ENCODE measurements around the gene NBAS. TPM values are rescaled to one million over a fixed set of nuclear protein-coding genes. Genes with fewer than 3 reads are reported as not detected.

The NBAS gene
- total and polyA plus RNA-seq, 2 experiments from 2014 or later = 21.2 to 51.8 TPM

- no peaks in the 10 kb centered on the region for H4K20me1 ChIP-seq (ENCODE audit: insufficient read depth)
- 89 to 90% methylated on average over 5 of the region's 5 CpGs for WGBS, 2 experiments (ENCODE audit: low coverage in 1 of 2, low lambda C conversion rate in 2 of 2, missing lambda C conversion rate in 2 of 2)
- peaks cover 13% of the 10 kb centered on the region; the same call in 1 of the 2 replicates for H3K36me3 ChIP-seq (ENCODE audit: low read depth)
- H3K79me2 ChIP-seq (ENCODE audit: insufficient read depth) = no peaks in the 10 kb centered on the region
- no peaks in the 10 kb centered on the region for H3F3A ChIP-seq (ENCODE audit: insufficient read depth)
- no peak overlapping the region for H3K4me2 ChIP-seq (ENCODE audit: unreplicated experiment)
- no peaks in the 10 kb centered on the region for H3K27me3 ChIP-seq (replicated peaks; ENCODE audit: insufficient read depth)
- in situ Hi-C loops (cut with MboI) = no loop called here
- TF ChIP-seq EZH2phosphoT487 (IDR thresholded peaks at IDR 0.05; ENCODE audit: insufficient read depth, low read depth) (no peak), EZH2 (IDR thresholded peaks at IDR 0.05; ENCODE audit: insufficient read depth, poor library complexity, severe bottlenecking) (no peak)
- H2AFZ ChIP-seq = no peak overlapping the region
- H3K9me3 ChIP-seq (ENCODE audit: low read depth) = no peaks in the 10 kb centered on the region
- no peaks in the 10 kb centered on the region for H3K4me1 ChIP-seq (ENCODE audit: insufficient read depth)
- H3K9ac ChIP-seq = no peak overlapping the region
- no peaks in the 10 kb centered on the region for H3K9me2 ChIP-seq (ENCODE audit: insufficient read depth)
- no peak for DNase-seq
- H3K27ac ChIP-seq = no peak overlapping the region
- H3K4me3 ChIP-seq = no peak overlapping the region
Observed at GRCh38 chr2:15426606-15427005, 134.5 kb downstream of the NBAS start.

GRCh38 chr2:15425712-15426111 lies 135.4 kb downstream of the NBAS start:
- H3K27me3 ChIP-seq (replicated peaks; ENCODE audit: insufficient read depth) = no peaks in the 10 kb centered on the region
- no peaks in the 10 kb centered on the region for H3K79me2 ChIP-seq (ENCODE audit: insufficient read depth)
- in situ Hi-C loops (cut with MboI) = no loop called here
- peaks cover 13% of the 10 kb centered on the region; the same call in 1 of the 2 replicates for H3K36me3 ChIP-seq (ENCODE audit: low read depth)
- no peaks in the 10 kb centered on the region for H3K9me3 ChIP-seq (ENCODE audit: low read depth)
- TF ChIP-seq EZH2phosphoT487 (IDR thresholded peaks at IDR 0.05; ENCODE audit: insufficient read depth, low read depth) (no peak), EZH2 (IDR thresholded peaks at IDR 0.05; ENCODE audit: insufficient read depth, poor library complexity, severe bottlenecking) (no peak)
- no peak overlapping the region for H3K27ac ChIP-seq
- no peak overlapping the region for H3K9ac ChIP-seq
- no peaks in the 10 kb centered on the region for H3K9me2 ChIP-seq (ENCODE audit: insufficient read depth)
- H3K4me2 ChIP-seq (ENCODE audit: unreplicated experiment) = no peak overlapping the region
- DNase-seq = no peak
- no peaks in the 10 kb centered on the region for H4K20me1 ChIP-seq (ENCODE audit: insufficient read depth)
- H3K4me3 ChIP-seq = no peak overlapping the region
- no peak overlapping the region for H2AFZ ChIP-seq
- no peaks in the 10 kb centered on the region for H3F3A ChIP-seq (ENCODE audit: insufficient read depth)
- WGBS, 2 experiments (ENCODE audit: low coverage in 1 of 2, low lambda C conversion rate in 2 of 2, missing lambda C conversion rate in 2 of 2) = 52 to 69% methylated on average over 3 to 4 of the region's 4 CpGs
- no peaks in the 10 kb centered on the region for H3K4me1 ChIP-seq (ENCODE audit: insufficient read depth)

GRCh38 chr2:15421753-15422152 lies 139.4 kb downstream of the NBAS start:
- H4K20me1 ChIP-seq (ENCODE audit: insufficient read depth) = no peaks in the 10 kb centered on the region
- H3K9ac ChIP-seq = no peak overlapping the region
- no peaks in the 10 kb centered on the region for H3K27me3 ChIP-seq (replicated peaks; ENCODE audit: insufficient read depth)
- TF ChIP-seq EZH2 (IDR thresholded peaks at IDR 0.05; ENCODE audit: insufficient read depth, poor library complexity, severe bottlenecking) (no peak), EZH2phosphoT487 (IDR thresholded peaks at IDR 0.05; ENCODE audit: insufficient read depth, low read depth) (no peak)
- WGBS, 2 experiments (ENCODE audit: low coverage in 1 of 2, low lambda C conversion rate in 2 of 2, missing lambda C conversion rate in 2 of 2) = 97 to 99% methylated on average over 3 of the region's 3 CpGs
- no peak overlapping the region for H2AFZ ChIP-seq
- no peak overlapping the region for H3K4me2 ChIP-seq (ENCODE audit: unreplicated experiment)
- H3K79me2 ChIP-seq (ENCODE audit: insufficient read depth) = no peaks in the 10 kb centered on the region
- no peaks in the 10 kb centered on the region for H3K9me3 ChIP-seq (ENCODE audit: low read depth)
- no peaks in the 10 kb centered on the region for H3K4me1 ChIP-seq (ENCODE audit: insufficient read depth)
- in situ Hi-C loops (cut with MboI) = no loop called here
- H3K27ac ChIP-seq = no peak overlapping the region
- no peaks in the 10 kb centered on the region for H3K9me2 ChIP-seq (ENCODE audit: insufficient read depth)
- H3K4me3 ChIP-seq = no peak overlapping the region
- no peaks in the 10 kb centered on the region for H3F3A ChIP-seq (ENCODE audit: insufficient read depth)
- DNase-seq = no peak
- H3K36me3 ChIP-seq (ENCODE audit: low read depth) = peaks cover 20% of the 10 kb centered on the region

- WGBS, 2 experiments (ENCODE audit: low coverage in 1 of 2, low lambda C conversion rate in 2 of 2, missing lambda C conversion rate in 2 of 2) = 95 to 97% methylated on average over 2 of the region's 2 CpGs
- TF ChIP-seq EZH2 (IDR thresholded peaks at IDR 0.05; ENCODE audit: insufficient read depth, poor library complexity, severe bottlenecking) = no peak
- TF ChIP-seq EZH2phosphoT487 (IDR thresholded peaks at IDR 0.05; ENCODE audit: insufficient read depth, low read depth) = no peak
- no peak for DNase-seq
- no peak overlapping the region for H3K27ac ChIP-seq
- H4K20me1 ChIP-seq (ENCODE audit: insufficient read depth) = no peaks in the 10 kb centered on the region
- no peaks in the 10 kb centered on the region for H3K9me2 ChIP-seq (ENCODE audit: insufficient read depth)
- in situ Hi-C loops (cut with MboI) = no loop called here
- H3F3A ChIP-seq (ENCODE audit: insufficient read depth) = no peaks in the 10 kb centered on the region
- H3K4me1 ChIP-seq (ENCODE audit: insufficient read depth) = no peaks in the 10 kb centered on the region
- H3K27me3 ChIP-seq (replicated peaks; ENCODE audit: insufficient read depth) = no peaks in the 10 kb centered on the region
- H3K9ac ChIP-seq = no peak overlapping the region
- H3K9me3 ChIP-seq (ENCODE audit: low read depth) = no peaks in the 10 kb centered on the region
- H3K4me3 ChIP-seq = no peak overlapping the region
- no peak overlapping the region for H2AFZ ChIP-seq
- H3K4me2 ChIP-seq (ENCODE audit: unreplicated experiment) = no peak overlapping the region
- H3K79me2 ChIP-seq (ENCODE audit: insufficient read depth) = no peaks in the 10 kb centered on the region
- H3K36me3 ChIP-seq (ENCODE audit: low read depth) = peaks cover 15% of the 10 kb centered on the region
Observed at GRCh38 chr2:15415748-15416147, 145.4 kb downstream of the NBAS start.

- Histone ChIP-seq H3K9ac (no peak overlapping the region), H3K79me2 (ENCODE audit: insufficient read depth) (no peaks in the 10 kb centered on the region), H2AFZ (no peak overlapping the region), H3K9me2 (ENCODE audit: insufficient read depth) (no peaks in the 10 kb centered on the region), H4K20me1 (ENCODE audit: insufficient read depth) (no peaks in the 10 kb centered on the region), H3F3A (ENCODE audit: insufficient read depth) (no peaks in the 10 kb centered on the region), H3K4me2 (ENCODE audit: unreplicated experiment) (no peak overlapping the region), H3K27ac (no peak overlapping the region), H3K27me3 (replicated peaks; ENCODE audit: insufficient read depth) (no peaks in the 10 kb centered on the region), H3K4me3 (no peak overlapping the region), H3K9me3 (ENCODE audit: low read depth) (no peaks in the 10 kb centered on the region), H3K4me1 (ENCODE audit: insufficient read depth) (no peaks in the 10 kb centered on the region), H3K36me3 (ENCODE audit: low read depth) (peaks cover 20% of the 10 kb centered on the region)
- in situ Hi-C loops (cut with MboI) = no loop called here
- TF ChIP-seq EZH2 (IDR thresholded peaks at IDR 0.05; ENCODE audit: insufficient read depth, poor library complexity, severe bottlenecking) (no peak), EZH2phosphoT487 (IDR thresholded peaks at IDR 0.05; ENCODE audit: insufficient read depth, low read depth) (no peak)
- DNase-seq = no peak
- WGBS, 2 experiments (ENCODE audit: low coverage in 1 of 2, low lambda C conversion rate in 2 of 2, missing lambda C conversion rate in 2 of 2) = 97 to 98% methylated on average over 6 of the region's 6 CpGs
Observed at GRCh38 chr2:15412779-15413178, 148.4 kb downstream of the NBAS start.

All from GM23248 (cell line).